Measurements from ENCODE around the gene PRKCH. TPM values are rescaled to one million over a fixed set of nuclear protein-coding genes. Genes with fewer than 3 reads are reported as not detected.

Gene PRKCH
- polyA plus RNA-seq, 2 of the 4 experiments (the other 2 are of a cell fraction) = 10.0 to 10.2 TPM

DNA sequence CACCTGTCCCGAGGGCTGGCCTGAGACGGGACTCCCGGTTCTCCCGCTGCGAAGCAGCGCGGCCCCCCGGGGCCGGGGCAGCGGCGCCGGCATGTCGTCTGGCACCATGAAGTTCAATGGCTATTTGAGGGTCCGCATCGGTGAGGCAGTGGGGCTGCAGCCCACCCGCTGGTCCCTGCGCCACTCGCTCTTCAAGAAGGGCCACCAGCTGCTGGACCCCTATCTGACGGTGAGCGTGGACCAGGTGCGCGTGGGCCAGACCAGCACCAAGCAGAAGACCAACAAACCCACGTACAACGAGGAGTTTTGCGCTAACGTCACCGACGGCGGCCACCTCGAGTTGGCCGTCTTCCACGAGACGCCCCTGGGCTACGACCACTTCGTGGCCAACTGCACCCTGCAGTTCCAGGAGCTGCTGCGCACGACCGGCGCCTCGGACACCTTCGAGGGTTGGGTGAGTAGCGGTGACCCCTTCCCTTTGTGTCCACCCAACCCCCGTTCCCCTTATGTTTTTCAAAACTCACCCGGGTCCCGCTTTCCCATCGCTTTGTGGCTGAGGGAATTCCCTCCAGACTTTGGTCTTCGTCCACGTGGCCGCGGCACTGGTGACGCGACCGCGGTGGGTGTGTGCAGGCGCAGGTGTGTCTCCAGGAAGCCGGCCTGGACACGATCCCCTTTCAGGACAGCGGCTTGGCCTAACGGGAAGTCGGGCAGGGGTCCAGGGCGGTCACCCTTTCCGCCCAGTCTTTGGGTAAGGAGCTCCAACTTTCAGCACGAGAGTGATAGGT, 826 bp downstream of the PRKCH start (continued):
- TF ChIP-seq RAD21 (conservative IDR thresholded peaks at IDR 0.05 in 1 of 2, IDR thresholded peaks at IDR 0.05 in 1 of 2) (no peak), NR3C1 (IDR thresholded peaks at IDR 0.05) (no peak)

DNA sequence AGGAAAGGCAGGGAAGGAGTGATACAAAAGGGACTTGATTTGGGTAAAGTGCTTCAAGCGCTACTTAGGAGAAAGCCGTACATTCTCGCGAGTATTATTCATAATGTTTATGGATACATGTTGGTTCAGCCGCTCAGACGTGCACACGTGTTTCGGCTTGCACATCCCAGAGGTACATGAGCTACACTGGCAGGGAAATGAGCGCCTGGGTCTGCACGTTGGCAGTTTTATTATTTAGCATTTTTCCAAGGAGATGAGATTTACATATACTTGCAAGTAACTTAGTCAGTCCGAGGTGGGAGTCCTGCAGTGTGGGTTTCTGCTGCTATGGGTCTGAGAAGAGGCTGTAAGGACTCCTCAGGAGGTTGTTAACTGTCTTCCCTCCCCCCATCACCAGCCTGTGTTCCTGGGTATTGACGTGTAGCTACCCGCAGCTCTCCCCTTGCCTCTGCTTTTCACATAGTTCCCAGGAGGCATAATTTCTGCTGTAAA, 1.5 kb downstream of the PRKCH start:
- Histone ChIP-seq H3K4me1 (peaks cover 6% of the 10 kb centered on the region; the same call in 1 of the 3 replicates), H3K4me3 (peak overlapping the region; percentile 69), H3K4me2 (peak overlapping the region; percentile 78), H3K9me3 (no peaks in the 10 kb centered on the region), H3K27ac (peak overlapping the region; percentile 66 to 84; a peak in 4 of 6 replicates)
- ChIA-PET POLR2A (interaction anchor here (0.6 kb wide), 1 partner anchor 189 kb away, joined by 3 read pairs; no protein-coding TSS in a partner anchor), CTCF (interaction anchor here (0.7 to 3.3 kb wide), 4 partner anchors 10 to 698 kb away, joined by 3 to 12 read pairs (median 4); no protein-coding TSS in a partner anchor)
- no peak for TF ChIP-seq HOXB5 (CRISPR knock-in tag; IDR thresholded peaks at IDR 0.05)
- no peak for TF ChIP-seq POLR2AphosphoS2 (conservative IDR thresholded peaks at IDR 0.05; ENCODE audit: low read length)
- no peak for TF ChIP-seq RNF2 (IDR thresholded peaks at IDR 0.05; ENCODE audit: borderline replicate concordance, low read depth)
- no peak for TF ChIP-seq HEYL (CRISPR knock-in tag; IDR thresholded peaks at IDR 0.05)
- no peak for TF ChIP-seq FOXS1 (CRISPR knock-in tag; IDR thresholded peaks at IDR 0.05)
- no peak for TF ChIP-seq GATA3 (IDR thresholded peaks at IDR 0.05; ENCODE audit: borderline replicate concordance)
- no peak for TF ChIP-seq FOSB (CRISPR knock-in tag; IDR thresholded peaks at IDR 0.05)
- no peak for TF ChIP-seq EHF (CRISPR knock-in tag; IDR thresholded peaks at IDR 0.05)
- TF ChIP-seq KDM5A (IDR thresholded peaks at IDR 0.05) = no peak
- TF ChIP-seq, protein P1, sequence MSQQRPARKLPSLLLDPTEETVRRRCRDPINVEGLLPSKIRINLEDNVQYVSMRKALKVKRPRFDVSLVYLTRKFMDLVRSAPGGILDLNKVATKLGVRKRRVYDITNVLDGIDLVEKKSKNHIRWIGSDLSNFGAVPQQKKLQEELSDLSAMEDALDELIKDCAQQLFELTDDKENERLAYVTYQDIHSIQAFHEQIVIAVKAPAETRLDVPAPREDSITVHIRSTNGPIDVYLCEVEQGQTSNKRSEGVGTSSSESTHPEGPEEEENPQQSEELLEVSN (IDR thresholded peaks at IDR 0.05; ENCODE audit: borderline replicate concordance, low read depth) = no peak
- no peak for TF ChIP-seq FOSL2 (IDR thresholded peaks at IDR 0.05)
- TF ChIP-seq FOSL2 (CRISPR knock-in tag; IDR thresholded peaks at IDR 0.05) = no peak
- ATAC-seq (peak; percentile 7 to 8; a peak in 2 of 6 replicates), DNase-seq (ENCODE audit: low read depth in 1 of 2, low spot score in 1 of 2) (peak; percentile 5 to 16), FAIRE-seq (no peak)
- 39% methylated on average over 13 of the region's 13 CpGs for WGBS (ENCODE audit: missing lambda C conversion rate)

DNA sequence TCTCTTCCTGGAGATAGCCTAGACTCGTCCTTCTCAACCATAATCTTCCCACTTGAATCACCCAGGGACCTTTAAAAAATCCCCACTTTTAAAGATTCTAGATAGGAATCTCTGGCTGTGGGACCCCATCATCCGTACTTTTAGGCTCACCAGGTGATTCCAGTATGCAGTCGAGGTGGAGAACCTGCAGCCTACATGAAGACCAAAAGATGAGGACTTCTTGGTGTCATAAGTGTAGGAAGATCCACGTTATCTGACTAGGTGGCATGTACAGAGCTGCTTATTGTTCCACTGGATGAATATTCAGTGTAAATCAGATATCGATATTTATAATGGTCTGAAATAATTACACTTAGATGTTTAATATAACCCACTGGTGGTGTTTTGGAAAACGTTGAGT, 2.6 kb downstream of the PRKCH start:
- no peak for TF ChIP-seq EP300 (IDR thresholded peaks at IDR 0.05)
- TF ChIP-seq POLR2A (IDR thresholded peaks at IDR 0.05; ENCODE audit: low read length) = no peak
- no peak for TF ChIP-seq ZSCAN20 (CRISPR knock-in tag; IDR thresholded peaks at IDR 0.05)
- no peak for TF ChIP-seq ZFP36 (IDR thresholded peaks at IDR 0.05; ENCODE audit: borderline replicate concordance, partially characterized antibody)
- TF ChIP-seq, protein P2, sequence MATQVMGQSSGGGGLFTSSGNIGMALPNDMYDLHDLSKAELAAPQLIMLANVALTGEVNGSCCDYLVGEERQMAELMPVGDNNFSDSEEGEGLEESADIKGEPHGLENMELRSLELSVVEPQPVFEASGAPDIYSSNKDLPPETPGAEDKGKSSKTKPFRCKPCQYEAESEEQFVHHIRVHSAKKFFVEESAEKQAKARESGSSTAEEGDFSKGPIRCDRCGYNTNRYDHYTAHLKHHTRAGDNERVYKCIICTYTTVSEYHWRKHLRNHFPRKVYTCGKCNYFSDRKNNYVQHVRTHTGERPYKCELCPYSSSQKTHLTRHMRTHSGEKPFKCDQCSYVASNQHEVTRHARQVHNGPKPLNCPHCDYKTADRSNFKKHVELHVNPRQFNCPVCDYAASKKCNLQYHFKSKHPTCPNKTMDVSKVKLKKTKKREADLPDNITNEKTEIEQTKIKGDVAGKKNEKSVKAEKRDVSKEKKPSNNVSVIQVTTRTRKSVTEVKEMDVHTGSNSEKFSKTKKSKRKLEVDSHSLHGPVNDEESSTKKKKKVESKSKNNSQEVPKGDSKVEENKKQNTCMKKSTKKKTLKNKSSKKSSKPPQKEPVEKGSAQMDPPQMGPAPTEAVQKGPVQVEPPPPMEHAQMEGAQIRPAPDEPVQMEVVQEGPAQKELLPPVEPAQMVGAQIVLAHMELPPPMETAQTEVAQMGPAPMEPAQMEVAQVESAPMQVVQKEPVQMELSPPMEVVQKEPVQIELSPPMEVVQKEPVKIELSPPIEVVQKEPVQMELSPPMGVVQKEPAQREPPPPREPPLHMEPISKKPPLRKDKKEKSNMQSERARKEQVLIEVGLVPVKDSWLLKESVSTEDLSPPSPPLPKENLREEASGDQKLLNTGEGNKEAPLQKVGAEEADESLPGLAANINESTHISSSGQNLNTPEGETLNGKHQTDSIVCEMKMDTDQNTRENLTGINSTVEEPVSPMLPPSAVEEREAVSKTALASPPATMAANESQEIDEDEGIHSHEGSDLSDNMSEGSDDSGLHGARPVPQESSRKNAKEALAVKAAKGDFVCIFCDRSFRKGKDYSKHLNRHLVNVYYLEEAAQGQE (IDR thresholded peaks at IDR 0.05) = no peak
- TF ChIP-seq JUN (IDR thresholded peaks at IDR 0.05) = no peak
- TF ChIP-seq, protein P3, sequence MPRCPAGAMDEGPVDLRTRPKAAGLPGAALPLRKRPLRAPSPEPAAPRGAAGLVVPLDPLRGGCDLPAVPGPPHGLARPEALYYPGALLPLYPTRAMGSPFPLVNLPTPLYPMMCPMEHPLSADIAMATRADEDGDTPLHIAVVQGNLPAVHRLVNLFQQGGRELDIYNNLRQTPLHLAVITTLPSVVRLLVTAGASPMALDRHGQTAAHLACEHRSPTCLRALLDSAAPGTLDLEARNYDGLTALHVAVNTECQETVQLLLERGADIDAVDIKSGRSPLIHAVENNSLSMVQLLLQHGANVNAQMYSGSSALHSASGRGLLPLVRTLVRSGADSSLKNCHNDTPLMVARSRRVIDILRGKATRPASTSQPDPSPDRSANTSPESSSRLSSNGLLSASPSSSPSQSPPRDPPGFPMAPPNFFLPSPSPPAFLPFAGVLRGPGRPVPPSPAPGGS (IDR thresholded peaks at IDR 0.05) = no peak
- no peak for TF ChIP-seq NFE2L2 (conservative IDR thresholded peaks at IDR 0.05; ENCODE audit: low read length)
- no peak for TF ChIP-seq PHF8 (IDR thresholded peaks at IDR 0.05; ENCODE audit: borderline replicate concordance, low read depth)
- no peak overlapping the region for H3K4me2 ChIP-seq
- 66% methylated on average over 6 of the region's 6 CpGs for WGBS (ENCODE audit: missing lambda C conversion rate)
- no peak overlapping the region for H3K27ac ChIP-seq
- no peaks in the 10 kb centered on the region for H3K9me3 ChIP-seq
- no peak for FAIRE-seq
- no peak overlapping the region for H3K4me3 ChIP-seq
- no peak for ATAC-seq
- POLR2A ChIA-PET = no interaction called here
- no peak for DNase-seq (ENCODE audit: low read depth in 1 of 2, low spot score in 1 of 2)
- H3K4me1 ChIP-seq = peaks cover 6% of the 10 kb centered on the region; the same call in 1 of the 3 replicates
- CTCF ChIA-PET = interaction anchor here (3.3 kb wide), 1 partner anchor 9 kb away, joined by 12 read pairs; no protein-coding TSS in a partner anchor

Data from A549 (cell line).